ENCODE measurements around the gene EHD1. TPM values are rescaled to one million over a fixed set of nuclear protein-coding genes. Genes with fewer than 3 reads are reported as not detected.

The EHD1 gene
- total and polyA plus RNA-seq, 9 donors = 14.3 to 87.8 (median 33.5) TPM

GRCh38 chr11:64829536-64830251 is 48.7 kb downstream of the EHD1 start:
- Histone ChIP-seq H3K36me3 (no peaks in the 10 kb centered on the region), H3K27ac (no peak overlapping the region), H3K4me3 (no peak overlapping the region), H3K4me1 (ENCODE audit: insufficient read depth) (no peaks in the 10 kb centered on the region), H3K9me3 (no peaks in the 10 kb centered on the region), H3K27me3 (no peaks in the 10 kb centered on the region)
- WGBS, 3 donors = 80 to 84% (median 80%) methylated on average over 33 to 43 of the region's 43 CpGs
- TF ChIP-seq CTCF (IDR thresholded peaks at IDR 0.05) (no peak), EP300 (IDR thresholded peaks at IDR 0.05) (no peak), POLR2A (IDR thresholded peaks at IDR 0.05) (no peak)
- intact Hi-C loops (cut with DNase I) = no loop called here
- DNase-seq = no peak

- Histone ChIP-seq H3K9me3 (no peaks in the 10 kb centered on the region), H3K4me3 (no peak overlapping the region), H3K36me3 (no peaks in the 10 kb centered on the region), H3K27ac (no peak overlapping the region), H3K4me1 (ENCODE audit: insufficient read depth) (no peaks in the 10 kb centered on the region), H3K27me3 (no peaks in the 10 kb centered on the region)
- no peak for TF ChIP-seq EP300 (IDR thresholded peaks at IDR 0.05)
- no peak for TF ChIP-seq POLR2A (IDR thresholded peaks at IDR 0.05)
- no peak for TF ChIP-seq CTCF (IDR thresholded peaks at IDR 0.05)
- DNase-seq = no peak
- WGBS, 3 donors = 85 to 95% (median 91%) methylated on average over 22 of the region's 22 CpGs
- intact Hi-C loops (cut with DNase I) = no loop called here
These were observed 51.0 kb downstream of the EHD1 start for GRCh38 chr11:64827451-64827839.

- H3K27ac ChIP-seq = no peak overlapping the region
- TF ChIP-seq EP300 (IDR thresholded peaks at IDR 0.05) (no peak), CTCF (IDR thresholded peaks at IDR 0.05) (no peak), POLR2A (IDR thresholded peaks at IDR 0.05) (no peak)
- H3K9me3 ChIP-seq = no peaks in the 10 kb centered on the region
- intact Hi-C loops (cut with DNase I) = no loop called here
- H3K4me1 ChIP-seq (ENCODE audit: insufficient read depth) = no peaks in the 10 kb centered on the region
- no peak for DNase-seq
- no peaks in the 10 kb centered on the region for H3K36me3 ChIP-seq
- 76 to 87% (median 85%) methylated on average over 52 of the region's 52 CpGs for WGBS, 3 donors
- H3K4me3 ChIP-seq = no peak overlapping the region
- no peaks in the 10 kb centered on the region for H3K27me3 ChIP-seq
These were observed 51.6 kb downstream of the EHD1 start for GRCh38 chr11:64826578-64827450.

- no peak overlapping the region for H3K4me3 ChIP-seq
- intact Hi-C loops (cut with DNase I) = no loop called here
These were observed 52.4 kb downstream of the EHD1 start for GRCh38 chr11:64826062-64826461.

More at GRCh38 chr11:64826062-64826461, 52.4 kb downstream of the EHD1 start:
- Histone ChIP-seq H3K9me3 (no peaks in the 10 kb centered on the region), H3K36me3 (no peaks in the 10 kb centered on the region), H3K27me3 (no peaks in the 10 kb centered on the region), H3K4me1 (ENCODE audit: insufficient read depth) (no peaks in the 10 kb centered on the region), H3K27ac (no peak overlapping the region)
- 77 to 92% (median 92%) methylated on average over 7 of the region's 7 CpGs for WGBS, 3 donors
- TF ChIP-seq CTCF (IDR thresholded peaks at IDR 0.05) (no peak), EP300 (IDR thresholded peaks at IDR 0.05) (no peak), POLR2A (IDR thresholded peaks at IDR 0.05) (no peak)
- DNase-seq = no peak

All from ovary (tissue), 9 donors.